ENCODE data around the gene TEX52.

TEX52 gene

GRCh38 chr12:2895051-2895451, 38.2 kb upstream of the TEX52 start:
- DNase-seq (ENCODE audit: extremely low read depth, insufficient read length): no peak
- H3K4me3 ChIP-seq (replicated peaks; ENCODE audit: low read depth, low read length): no peak overlapping the region
- H3K36me3 ChIP-seq (ENCODE audit: control insufficient read depth, insufficient read depth, low read length): no peaks in the 10 kb centered on the region
- no peaks in the 10 kb centered on the region for H3K27me3 ChIP-seq (replicated peaks; ENCODE audit: control insufficient read depth, insufficient read depth, low read length)
- no peak for TF ChIP-seq CTCF (IDR thresholded peaks at IDR 0.05; ENCODE audit: insufficient read depth, low read length, poor library complexity, severe bottlenecking)

GRCh38 chr12:2893007-2893406, 36.2 kb upstream of the TEX52 start:
- Histone ChIP-seq H3K27me3 (replicated peaks; ENCODE audit: control insufficient read depth, insufficient read depth, low read length) (no peaks in the 10 kb centered on the region), H3K36me3 (ENCODE audit: control insufficient read depth, insufficient read depth, low read length) (peaks cover 2% of the 10 kb centered on the region), H3K4me3 (replicated peaks; ENCODE audit: low read depth, low read length) (no peak overlapping the region)
- TF ChIP-seq CTCF (IDR thresholded peaks at IDR 0.05; ENCODE audit: insufficient read depth, low read length, poor library complexity, severe bottlenecking): no peak
- DNase-seq (ENCODE audit: extremely low read depth, insufficient read length): no peak

GRCh38 chr12:2892246-2892645, 35.4 kb upstream of the TEX52 start:
- H3K4me3 ChIP-seq (replicated peaks; ENCODE audit: low read depth, low read length): no peak overlapping the region
- no peak for TF ChIP-seq CTCF (IDR thresholded peaks at IDR 0.05; ENCODE audit: insufficient read depth, low read length, poor library complexity, severe bottlenecking)
- H3K27me3 ChIP-seq (replicated peaks; ENCODE audit: control insufficient read depth, insufficient read depth, low read length): no peaks in the 10 kb centered on the region
- no peak for DNase-seq (ENCODE audit: extremely low read depth, insufficient read length)
- peaks cover 4% of the 10 kb centered on the region for H3K36me3 ChIP-seq (ENCODE audit: control insufficient read depth, insufficient read depth, low read length)

- Histone ChIP-seq H3K36me3 (ENCODE audit: control insufficient read depth, insufficient read depth, low read length) (peaks cover 4% of the 10 kb centered on the region), H3K4me3 (replicated peaks; ENCODE audit: low read depth, low read length) (peak overlapping the region; percentile 92), H3K27me3 (replicated peaks; ENCODE audit: control insufficient read depth, insufficient read depth, low read length) (no peaks in the 10 kb centered on the region)
- TF ChIP-seq CTCF (IDR thresholded peaks at IDR 0.05; ENCODE audit: insufficient read depth, low read length, poor library complexity, severe bottlenecking): no peak
- DNase-seq (ENCODE audit: extremely low read depth, insufficient read length): no peak
These were observed 34.6 kb upstream of the TEX52 start for GRCh38 chr12:2891240-2892053.

- no peak for TF ChIP-seq CTCF (IDR thresholded peaks at IDR 0.05; ENCODE audit: insufficient read depth, low read length, poor library complexity, severe bottlenecking)
- peak within 1 kb of the TSS; percentile 92 for H3K4me3 ChIP-seq (replicated peaks; ENCODE audit: low read depth, low read length)
- peak; percentile 95 for DNase-seq (ENCODE audit: extremely low read depth, insufficient read length)
- H3K36me3 ChIP-seq (ENCODE audit: control insufficient read depth, insufficient read depth, low read length): peaks cover 7% of the 10 kb centered on the region
- H3K27me3 ChIP-seq (replicated peaks; ENCODE audit: control insufficient read depth, insufficient read depth, low read length): no peaks in the 10 kb centered on the region
These were observed 33.8 kb upstream of the TEX52 start, which contains the start of gene TULP3 for GRCh38 chr12:2890388-2891239. TULP3 (plus strand) TSS chr12:2890891; CDS start chr12:2890948, 57 bp downstream.

Measured in GM06990 (cell line).